Liver (tissue), 9 donors: ENCODE results near the gene FOXI1. TPM values are rescaled to one million over a fixed set of nuclear protein-coding genes. Genes with fewer than 3 reads are reported as not detected.

ENCODE experiments used
- DNase-seq: peaks from one replicate; pipeline ENCODE4 v3.0.0-alpha.2; 2017; ENCODE audit warnings: low spot score
- H3K27ac ChIP-seq, 2 donors: one replicate each; pipeline ENCODE4 v1.7.0; 2013; ENCODE audit warnings: inconsistent platforms in 2 of 2, low read length in 2 of 2, control low read depth in 1 of 2, low read depth in 1 of 2, mild to moderate bottlenecking in 1 of 2
- H3K27me3 ChIP-seq, 4 donors: one replicate each; pipeline versions ENCODE4 v1.6.1 to v1.7.0; 2013; ENCODE audit warnings: low read length in 3 of 4, inconsistent platforms in 1 of 4, mild to moderate bottlenecking in 1 of 4, moderate library complexity in 1 of 4; ENCODE audit not compliant: control insufficient read depth in 4 of 4, insufficient read depth in 4 of 4
- H3K36me3 ChIP-seq, 4 donors: one replicate each; pipeline versions ENCODE4 v1.6.1 to v1.7.0; 2013; ENCODE audit warnings: low read length in 3 of 4, mild to moderate bottlenecking in 3 of 4, low read depth in 1 of 4, moderate library complexity in 1 of 4; ENCODE audit not compliant: control insufficient read depth in 4 of 4, insufficient read depth in 3 of 4
- H3K4me1 ChIP-seq, 4 donors: one replicate each; pipeline versions ENCODE4 v1.6.1 to v1.7.0; 2013; ENCODE audit warnings: low read length in 3 of 4, mild to moderate bottlenecking in 3 of 4, moderate library complexity in 1 of 4; ENCODE audit not compliant: control insufficient read depth in 4 of 4, insufficient read depth in 4 of 4
- H3K4me3 ChIP-seq, 3 donors: one replicate each; pipeline versions ENCODE4 v1.6.1 to v1.7.0; 2013; ENCODE audit warnings: low read length in 3 of 3, control low read depth in 1 of 3, low read depth in 1 of 3, mild to moderate bottlenecking in 1 of 3
- H3K9ac ChIP-seq, 2 donors: one replicate each; pipeline ENCODE4 v1.7.0; 2013; ENCODE audit warnings: low read length in 2 of 2, mild to moderate bottlenecking in 2 of 2, moderate library complexity in 2 of 2, control low read depth in 1 of 2, low read depth in 1 of 2
- H3K9me3 ChIP-seq, 4 donors: one replicate each; pipeline versions ENCODE4 v1.6.1 to v1.7.0; 2013; ENCODE audit warnings: low read length in 3 of 4; ENCODE audit not compliant: control insufficient read depth in 4 of 4
- EGR1 ChIP-seq, 2 donors: IDR thresholded peaks; 2 replicates each; pipeline ENCODE4 v1.6.1; 2016 to 2018; ENCODE audit warnings: antibody characterized with exemption in 2 of 2, low read depth in 2 of 2
- FOXA1 ChIP-seq: IDR thresholded peaks from 2 replicates; pipeline ENCODE4 v1.6.1; 2016; ENCODE audit warnings: antibody characterized with exemption
- FOXA2 ChIP-seq: IDR thresholded peaks from 2 replicates; pipeline ENCODE4 v1.6.1; 2016; ENCODE audit warnings: antibody characterized with exemption
- GABPA ChIP-seq, 2 donors: IDR thresholded peaks in 1 of 2; conservative IDR thresholded peaks in 1 of 2; 2 replicates each; pipeline ENCODE4 v1.6.1; 2016; ENCODE audit warnings: antibody characterized with exemption in 2 of 2, mild to moderate bottlenecking in 1 of 2, moderate library complexity in 1 of 2
- HNF4A ChIP-seq, 2 donors: conservative IDR thresholded peaks; 2 replicates each; pipeline ENCODE4 v1.6.1; 2016; ENCODE audit warnings: antibody characterized with exemption in 2 of 2, mild to moderate bottlenecking in 2 of 2
- HNF4G ChIP-seq: IDR thresholded peaks from 2 replicates; pipeline ENCODE4 v1.6.1; 2016; ENCODE audit warnings: antibody characterized with exemption
- JUND ChIP-seq, 2 donors: IDR thresholded peaks; 2 replicates each; pipeline ENCODE4 v1.6.1; 2016; ENCODE audit warnings: antibody characterized with exemption in 2 of 2
- NR2F2 ChIP-seq: IDR thresholded peaks from 2 replicates; pipeline ENCODE4 v1.6.1; 2016; ENCODE audit warnings: antibody characterized with exemption
- RAD21 ChIP-seq, 2 donors: IDR thresholded peaks; 2 replicates each; pipeline ENCODE4 v1.6.1; 2016; ENCODE audit warnings: antibody characterized with exemption in 2 of 2, mild to moderate bottlenecking in 2 of 2
- RXRA ChIP-seq, 2 donors: IDR thresholded peaks; 2 replicates each; pipeline ENCODE4 v1.6.1; 2017 to 2018; ENCODE audit warnings: antibody characterized with exemption in 2 of 2, mild to moderate bottlenecking in 1 of 2
- SP1 ChIP-seq: IDR thresholded peaks from 2 replicates; pipeline ENCODE4 v1.6.1; 2018; ENCODE audit warnings: antibody characterized with exemption, mild to moderate bottlenecking
- TAF1 ChIP-seq: conservative IDR thresholded peaks from 2 replicates; pipeline ENCODE4 v1.6.1; 2016; ENCODE audit warnings: antibody characterized with exemption, mild to moderate bottlenecking
- YY1 ChIP-seq: IDR thresholded peaks from 2 replicates; pipeline ENCODE4 v1.6.1; 2016; ENCODE audit warnings: antibody characterized with exemption, mild to moderate bottlenecking
- WGBS: extraction: QIAGEN DNeasy Blood & Tissue Kit; methylation state at CpG from one replicate; pipeline ENCODE4 v1.1.7; 2013; 5-methylcytosine and 5-hydroxymethylcytosine counted together
- polyA plus RNA-seq, 2 donors: library from polyadenylated mRNA; stranded (reverse) in 1 of 2; unstranded in 1 of 2; fragments of 200-250 nt in 1 of 2; fragments of >200 nt in 1 of 2; fragmentation: Nextera tagmentation in 1 of 2; extraction: Ambion mirVana in 1 of 2; gene quantifications; one replicate each; pipeline versions ENCODE4 v1.2.1 to v1.2.3, GENCODE V29; 2013 to 2015
- total RNA-seq, 2 donors: library from RNA; depleted of rRNA; stranded (reverse); fragments of >200 nt; gene quantifications; one replicate each; pipeline ENCODE4 v1.2.3, GENCODE V29; 2014
- TF ChIP-seq, protein P1 (sequence below): IDR thresholded peaks from 2 replicates; pipeline ENCODE4 v1.6.1; 2016; ENCODE audit warnings: antibody characterized with exemption
- TF ChIP-seq, protein P2 (sequence below): IDR thresholded peaks from 2 replicates; pipeline ENCODE4 v1.6.1; 2016; ENCODE audit warnings: antibody characterized with exemption
- TF ChIP-seq, protein P3 (sequence below): IDR thresholded peaks from 2 replicates; pipeline ENCODE4 v1.6.1; 2016; ENCODE audit warnings: antibody characterized with exemption
- TF ChIP-seq, protein P4 (sequence below): IDR thresholded peaks from 2 replicates; pipeline ENCODE4 v1.6.1; 2016; ENCODE audit warnings: antibody characterized with exemption, mild to moderate bottlenecking
- TF ChIP-seq, protein P5 (sequence below): fragments of 150-350 bp; IDR thresholded peaks from 2 replicates; pipeline ENCODE4 v1.5.1; 2017; ENCODE audit warnings: improper control_type of control experiment, low read depth, low read length; ENCODE audit not compliant: missing input control
- donor health status: healthy.
- donor health status: healthy.
- donor health status: healthy.
- donor health status: healthy.
- donor health status: healthy.

Gene FOXI1
- total and polyA plus RNA-seq, 4 donors: not detected

DNA sequence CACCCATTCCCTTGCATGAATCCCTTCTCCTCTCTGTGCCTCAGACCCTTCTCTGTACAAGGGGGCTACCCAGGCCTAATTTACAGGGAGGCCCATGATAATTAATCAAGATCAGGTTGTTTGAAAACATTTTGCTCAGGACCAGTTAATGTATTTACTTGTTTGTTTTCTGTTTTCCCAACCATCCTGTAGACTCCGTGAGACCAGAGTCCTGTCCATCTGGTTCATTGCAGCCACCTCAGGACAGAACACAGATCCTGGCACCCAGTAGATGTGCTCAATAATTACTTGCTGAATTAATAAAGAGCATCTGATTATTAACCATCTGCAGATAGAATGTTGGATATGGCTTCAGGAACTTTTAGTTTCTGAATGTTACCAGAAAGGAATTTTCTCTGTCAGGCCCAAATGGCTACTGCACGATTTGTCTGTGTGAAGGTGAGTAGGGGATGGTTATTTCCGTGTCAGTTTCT lies 27.3 kb downstream of the FOXI1 start:
- H3K9me3 ChIP-seq: no peaks in the 10 kb centered on the region
- no peak overlapping the region for H3K27ac ChIP-seq
- H3K9ac ChIP-seq: no peak overlapping the region
- H3K27me3 ChIP-seq: no peaks in the 10 kb centered on the region
- H3K4me3 ChIP-seq: no peak overlapping the region
- H3K36me3 ChIP-seq: no peaks in the 10 kb centered on the region
- WGBS: 56% methylated on average over 3 of the region's 3 CpGs
- no peak for TF ChIP-seq RXRA (IDR thresholded peaks at IDR 0.05)
- TF ChIP-seq FOXA1: no peak
- no peak for TF ChIP-seq EGR1 (IDR thresholded peaks at IDR 0.05; ENCODE audit: low read depth in 2 of 2)
- no peak for TF ChIP-seq FOXA2
- TF ChIP-seq, protein P1, sequence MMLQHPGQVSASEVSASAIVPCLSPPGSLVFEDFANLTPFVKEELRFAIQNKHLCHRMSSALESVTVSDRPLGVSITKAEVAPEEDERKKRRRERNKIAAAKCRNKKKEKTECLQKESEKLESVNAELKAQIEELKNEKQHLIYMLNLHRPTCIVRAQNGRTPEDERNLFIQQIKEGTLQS: no peak
- no peak for TF ChIP-seq TAF1
- TF ChIP-seq, protein P2, sequence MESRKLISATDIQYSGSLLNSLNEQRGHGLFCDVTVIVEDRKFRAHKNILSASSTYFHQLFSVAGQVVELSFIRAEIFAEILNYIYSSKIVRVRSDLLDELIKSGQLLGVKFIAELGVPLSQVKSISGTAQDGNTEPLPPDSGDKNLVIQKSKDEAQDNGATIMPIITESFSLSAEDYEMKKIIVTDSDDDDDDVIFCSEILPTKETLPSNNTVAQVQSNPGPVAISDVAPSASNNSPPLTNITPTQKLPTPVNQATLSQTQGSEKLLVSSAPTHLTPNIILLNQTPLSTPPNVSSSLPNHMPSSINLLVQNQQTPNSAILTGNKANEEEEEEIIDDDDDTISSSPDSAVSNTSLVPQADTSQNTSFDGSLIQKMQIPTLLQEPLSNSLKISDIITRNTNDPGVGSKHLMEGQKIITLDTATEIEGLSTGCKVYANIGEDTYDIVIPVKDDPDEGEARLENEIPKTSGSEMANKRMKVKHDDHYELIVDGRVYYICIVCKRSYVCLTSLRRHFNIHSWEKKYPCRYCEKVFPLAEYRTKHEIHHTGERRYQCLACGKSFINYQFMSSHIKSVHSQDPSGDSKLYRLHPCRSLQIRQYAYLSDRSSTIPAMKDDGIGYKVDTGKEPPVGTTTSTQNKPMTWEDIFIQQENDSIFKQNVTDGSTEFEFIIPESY: no peak
- H3K4me1 ChIP-seq: no peaks in the 10 kb centered on the region
- DNase-seq: no peak

DNA sequence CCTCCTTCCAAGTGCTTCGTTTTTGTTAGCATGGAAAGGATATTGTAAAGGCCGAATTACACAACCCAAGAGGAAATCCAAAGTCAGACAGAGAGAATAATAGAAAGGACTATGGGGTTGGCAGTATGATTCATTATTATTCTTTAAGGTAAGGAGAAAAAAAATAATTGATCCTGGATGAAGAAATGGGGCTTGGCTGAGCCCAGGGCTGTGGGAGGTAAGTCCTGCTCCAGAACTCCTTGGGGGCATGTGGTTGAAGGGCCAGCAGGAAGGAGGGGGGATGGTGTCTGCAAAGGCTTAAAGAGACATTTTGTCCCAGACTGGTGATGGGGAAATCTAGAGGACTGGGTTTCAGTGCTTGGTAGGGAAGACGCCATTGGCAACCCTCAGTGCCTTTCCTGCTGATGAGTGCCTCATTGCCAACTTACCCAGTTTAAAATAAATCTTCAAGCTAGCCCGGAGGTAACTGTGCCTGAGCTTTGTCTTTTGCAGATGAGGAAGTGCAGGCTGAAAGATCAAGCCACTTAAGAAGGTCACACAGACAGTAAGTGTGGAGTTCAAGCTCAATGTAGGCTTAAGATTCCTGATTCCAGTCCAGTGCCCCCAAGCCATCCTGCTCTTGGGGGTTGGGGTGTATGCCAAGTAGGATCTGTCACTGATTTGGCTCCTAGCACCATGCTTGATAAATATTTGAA lies 30.2 kb downstream of the FOXI1 start:
- TF ChIP-seq, protein P1: no peak
- TF ChIP-seq FOXA2 (no peak), SP1 (no peak), JUND (IDR thresholded peaks at IDR 0.05) (no peak), HNF4A (conservative IDR thresholded peaks at IDR 0.05) (no peak), TAF1 (no peak), YY1 (no peak), EGR1 (IDR thresholded peaks at IDR 0.05; ENCODE audit: low read depth in 2 of 2) (no peak), NR2F2 (no peak), FOXA1 (no peak), HNF4G (no peak), GABPA (IDR thresholded peaks at IDR 0.05 in 1 of 2, conservative IDR thresholded peaks at IDR 0.05 in 1 of 2) (no peak), RXRA (IDR thresholded peaks at IDR 0.05) (no peak), RAD21 (IDR thresholded peaks at IDR 0.05) (no peak)
- TF ChIP-seq, protein P3, sequence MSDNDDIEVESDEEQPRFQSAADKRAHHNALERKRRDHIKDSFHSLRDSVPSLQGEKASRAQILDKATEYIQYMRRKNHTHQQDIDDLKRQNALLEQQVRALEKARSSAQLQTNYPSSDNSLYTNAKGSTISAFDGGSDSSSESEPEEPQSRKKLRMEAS: no peak
- TF ChIP-seq, protein P4, sequence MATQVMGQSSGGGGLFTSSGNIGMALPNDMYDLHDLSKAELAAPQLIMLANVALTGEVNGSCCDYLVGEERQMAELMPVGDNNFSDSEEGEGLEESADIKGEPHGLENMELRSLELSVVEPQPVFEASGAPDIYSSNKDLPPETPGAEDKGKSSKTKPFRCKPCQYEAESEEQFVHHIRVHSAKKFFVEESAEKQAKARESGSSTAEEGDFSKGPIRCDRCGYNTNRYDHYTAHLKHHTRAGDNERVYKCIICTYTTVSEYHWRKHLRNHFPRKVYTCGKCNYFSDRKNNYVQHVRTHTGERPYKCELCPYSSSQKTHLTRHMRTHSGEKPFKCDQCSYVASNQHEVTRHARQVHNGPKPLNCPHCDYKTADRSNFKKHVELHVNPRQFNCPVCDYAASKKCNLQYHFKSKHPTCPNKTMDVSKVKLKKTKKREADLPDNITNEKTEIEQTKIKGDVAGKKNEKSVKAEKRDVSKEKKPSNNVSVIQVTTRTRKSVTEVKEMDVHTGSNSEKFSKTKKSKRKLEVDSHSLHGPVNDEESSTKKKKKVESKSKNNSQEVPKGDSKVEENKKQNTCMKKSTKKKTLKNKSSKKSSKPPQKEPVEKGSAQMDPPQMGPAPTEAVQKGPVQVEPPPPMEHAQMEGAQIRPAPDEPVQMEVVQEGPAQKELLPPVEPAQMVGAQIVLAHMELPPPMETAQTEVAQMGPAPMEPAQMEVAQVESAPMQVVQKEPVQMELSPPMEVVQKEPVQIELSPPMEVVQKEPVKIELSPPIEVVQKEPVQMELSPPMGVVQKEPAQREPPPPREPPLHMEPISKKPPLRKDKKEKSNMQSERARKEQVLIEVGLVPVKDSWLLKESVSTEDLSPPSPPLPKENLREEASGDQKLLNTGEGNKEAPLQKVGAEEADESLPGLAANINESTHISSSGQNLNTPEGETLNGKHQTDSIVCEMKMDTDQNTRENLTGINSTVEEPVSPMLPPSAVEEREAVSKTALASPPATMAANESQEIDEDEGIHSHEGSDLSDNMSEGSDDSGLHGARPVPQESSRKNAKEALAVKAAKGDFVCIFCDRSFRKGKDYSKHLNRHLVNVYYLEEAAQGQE: no peak
- TF ChIP-seq, protein P5, sequence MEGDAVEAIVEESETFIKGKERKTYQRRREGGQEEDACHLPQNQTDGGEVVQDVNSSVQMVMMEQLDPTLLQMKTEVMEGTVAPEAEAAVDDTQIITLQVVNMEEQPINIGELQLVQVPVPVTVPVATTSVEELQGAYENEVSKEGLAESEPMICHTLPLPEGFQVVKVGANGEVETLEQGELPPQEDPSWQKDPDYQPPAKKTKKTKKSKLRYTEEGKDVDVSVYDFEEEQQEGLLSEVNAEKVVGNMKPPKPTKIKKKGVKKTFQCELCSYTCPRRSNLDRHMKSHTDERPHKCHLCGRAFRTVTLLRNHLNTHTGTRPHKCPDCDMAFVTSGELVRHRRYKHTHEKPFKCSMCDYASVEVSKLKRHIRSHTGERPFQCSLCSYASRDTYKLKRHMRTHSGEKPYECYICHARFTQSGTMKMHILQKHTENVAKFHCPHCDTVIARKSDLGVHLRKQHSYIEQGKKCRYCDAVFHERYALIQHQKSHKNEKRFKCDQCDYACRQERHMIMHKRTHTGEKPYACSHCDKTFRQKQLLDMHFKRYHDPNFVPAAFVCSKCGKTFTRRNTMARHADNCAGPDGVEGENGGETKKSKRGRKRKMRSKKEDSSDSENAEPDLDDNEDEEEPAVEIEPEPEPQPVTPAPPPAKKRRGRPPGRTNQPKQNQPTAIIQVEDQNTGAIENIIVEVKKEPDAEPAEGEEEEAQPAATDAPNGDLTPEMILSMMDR: no peak
- TF ChIP-seq, protein P2: no peak
- no peaks in the 10 kb centered on the region for H3K36me3 ChIP-seq
- DNase-seq: peak; percentile 6
- 54% methylated on average over 4 of the region's 4 CpGs for WGBS
- no peaks in the 10 kb centered on the region for H3K27me3 ChIP-seq
- no peak overlapping the region for H3K4me3 ChIP-seq
- H3K9me3 ChIP-seq: no peaks in the 10 kb centered on the region
- no peak overlapping the region for H3K27ac ChIP-seq
- no peak overlapping the region for H3K9ac ChIP-seq
- no peaks in the 10 kb centered on the region for H3K4me1 ChIP-seq
